Skeletal muscle tissue (tissue), 4 donors: ENCODE results near the gene INPP4B. TPM values are rescaled to one million over a fixed set of nuclear protein-coding genes. Genes with fewer than 3 reads are reported as not detected.

Experiments used
- H3K27ac ChIP-seq: one replicate; pipeline ENCODE4 v1.7.0; 2013; ENCODE audit warnings: mild to moderate bottlenecking, low read depth, low read length, inconsistent platforms
- H3K27me3 ChIP-seq, 3 donors: one replicate each; pipeline ENCODE4 v1.7.0; 2013; ENCODE audit warnings: low read length in 3 of 3; ENCODE audit not compliant: control insufficient read depth in 3 of 3, insufficient read depth in 3 of 3
- H3K36me3 ChIP-seq, 3 donors: one replicate each; pipeline ENCODE4 v1.7.0; 2013; ENCODE audit warnings: low read length in 3 of 3; ENCODE audit not compliant: control insufficient read depth in 3 of 3, insufficient read depth in 3 of 3
- H3K4me1 ChIP-seq, 3 donors: one replicate each; pipeline ENCODE4 v1.7.0; 2013; ENCODE audit warnings: low read length in 3 of 3, mild to moderate bottlenecking in 3 of 3; ENCODE audit not compliant: control insufficient read depth in 3 of 3, insufficient read depth in 3 of 3
- H3K4me3 ChIP-seq, 3 donors: one replicate each; pipeline ENCODE4 v1.7.0; 2013; ENCODE audit warnings: low read length in 3 of 3
- H3K9ac ChIP-seq, 3 donors: one replicate each; pipeline ENCODE4 v1.7.0; 2013; ENCODE audit warnings: low read length in 3 of 3, mild to moderate bottlenecking in 3 of 3, moderate library complexity in 2 of 3, low read depth in 1 of 3
- H3K9me3 ChIP-seq, 3 donors: one replicate each; pipeline ENCODE4 v1.7.0; 2013; ENCODE audit warnings: low read length in 3 of 3; ENCODE audit not compliant: control insufficient read depth in 3 of 3
- total RNA-seq: library from RNA; depleted of rRNA; stranded (reverse); fragments of >200 nt; gene quantifications from one replicate; pipeline ENCODE4 v1.2.3, GENCODE V29; 2014
- donor health status: Osteomylitis.

INPP4B gene
- total RNA-seq, 1 donor from 2014 or later = 52.7 TPM

- H3K9ac ChIP-seq = no peak overlapping the region
- no peak overlapping the region for H3K27ac ChIP-seq
- no peaks in the 10 kb centered on the region for H3K36me3 ChIP-seq
- no peaks in the 10 kb centered on the region for H3K9me3 ChIP-seq
- H3K27me3 ChIP-seq = no peaks in the 10 kb centered on the region
- H3K4me1 ChIP-seq = no peaks in the 10 kb centered on the region
- H3K4me3 ChIP-seq = no peak overlapping the region
Measured at GRCh38 chr4:142558851-142559250, 287.2 kb downstream of the INPP4B start.

GRCh38 chr4:142557239-142557801, 288.8 kb downstream of the INPP4B start:
- H3K9me3 ChIP-seq = no peaks in the 10 kb centered on the region
- no peaks in the 10 kb centered on the region for H3K36me3 ChIP-seq
- H3K4me1 ChIP-seq = no peaks in the 10 kb centered on the region
- H3K27me3 ChIP-seq = no peaks in the 10 kb centered on the region
- H3K9ac ChIP-seq = no peak overlapping the region
- H3K27ac ChIP-seq = no peak overlapping the region
- no peak overlapping the region for H3K4me3 ChIP-seq

- Histone ChIP-seq H3K9ac (no peak overlapping the region), H3K27me3 (no peaks in the 10 kb centered on the region), H3K36me3 (no peaks in the 10 kb centered on the region), H3K4me1 (no peaks in the 10 kb centered on the region), H3K27ac (no peak overlapping the region), H3K4me3 (no peak overlapping the region), H3K9me3 (no peaks in the 10 kb centered on the region)
Measured at GRCh38 chr4:142556570-142557238, 289.4 kb downstream of the INPP4B start.

GRCh38 chr4:142556048-142556447, 290.1 kb downstream of the INPP4B start:
- Histone ChIP-seq H3K27ac (no peak overlapping the region), H3K4me1 (no peaks in the 10 kb centered on the region), H3K27me3 (no peaks in the 10 kb centered on the region), H3K9me3 (no peaks in the 10 kb centered on the region), H3K9ac (no peak overlapping the region), H3K4me3 (no peak overlapping the region), H3K36me3 (no peaks in the 10 kb centered on the region)

GRCh38 chr4:142554412-142554811, 291.7 kb downstream of the INPP4B start:
- Histone ChIP-seq H3K36me3 (no peaks in the 10 kb centered on the region), H3K4me1 (no peaks in the 10 kb centered on the region), H3K9me3 (no peaks in the 10 kb centered on the region), H3K9ac (no peak overlapping the region), H3K27me3 (no peaks in the 10 kb centered on the region), H3K27ac (no peak overlapping the region), H3K4me3 (no peak overlapping the region)

- H3K27me3 ChIP-seq = no peaks in the 10 kb centered on the region
- H3K9me3 ChIP-seq = no peaks in the 10 kb centered on the region
- H3K27ac ChIP-seq = no peak overlapping the region
- no peak overlapping the region for H3K9ac ChIP-seq
- H3K4me1 ChIP-seq = no peaks in the 10 kb centered on the region
- H3K4me3 ChIP-seq = no peak overlapping the region
- H3K36me3 ChIP-seq = no peaks in the 10 kb centered on the region
Measured at GRCh38 chr4:142551517-142552305, 294.4 kb downstream of the INPP4B start.

GRCh38 chr4:142550965-142551364, 295.1 kb downstream of the INPP4B start:
- no peaks in the 10 kb centered on the region for H3K9me3 ChIP-seq
- no peak overlapping the region for H3K9ac ChIP-seq
- H3K4me3 ChIP-seq = no peak overlapping the region

GRCh38 chr4:142549726-142550463, 296.2 kb downstream of the INPP4B start:
- Histone ChIP-seq H3K27me3 (no peaks in the 10 kb centered on the region), H3K36me3 (no peaks in the 10 kb centered on the region), H3K9ac (no peak overlapping the region), H3K9me3 (no peaks in the 10 kb centered on the region), H3K4me1 (no peaks in the 10 kb centered on the region), H3K27ac (no peak overlapping the region), H3K4me3 (no peak overlapping the region)

More at GRCh38 chr4:142550965-142551364, 295.1 kb downstream of the INPP4B start:
- Histone ChIP-seq H3K27ac (no peak overlapping the region), H3K27me3 (no peaks in the 10 kb centered on the region), H3K4me1 (no peaks in the 10 kb centered on the region), H3K36me3 (no peaks in the 10 kb centered on the region)

GRCh38 chr4:142549248-142549647, 296.9 kb downstream of the INPP4B start:
- Histone ChIP-seq H3K9ac (no peak overlapping the region), H3K4me3 (no peak overlapping the region), H3K27me3 (no peaks in the 10 kb centered on the region)

More at GRCh38 chr4:142549248-142549647, 296.9 kb downstream of the INPP4B start:
- H3K27ac ChIP-seq = no peak overlapping the region
- H3K36me3 ChIP-seq = no peaks in the 10 kb centered on the region
- H3K4me1 ChIP-seq = no peaks in the 10 kb centered on the region
- no peaks in the 10 kb centered on the region for H3K9me3 ChIP-seq
